ENCODE data around the gene ESAM. TPM values are rescaled to one million over a fixed set of nuclear protein-coding genes. Genes with fewer than 3 reads are reported as not detected.
A peak's percentile ranks its signal among the peaks of the same experiment; 100 is the strongest.

Gene ESAM
- total and polyA plus RNA-seq, 2 experiments from 2014 or later: 0.32 TPM; not detected in 1

DNA sequence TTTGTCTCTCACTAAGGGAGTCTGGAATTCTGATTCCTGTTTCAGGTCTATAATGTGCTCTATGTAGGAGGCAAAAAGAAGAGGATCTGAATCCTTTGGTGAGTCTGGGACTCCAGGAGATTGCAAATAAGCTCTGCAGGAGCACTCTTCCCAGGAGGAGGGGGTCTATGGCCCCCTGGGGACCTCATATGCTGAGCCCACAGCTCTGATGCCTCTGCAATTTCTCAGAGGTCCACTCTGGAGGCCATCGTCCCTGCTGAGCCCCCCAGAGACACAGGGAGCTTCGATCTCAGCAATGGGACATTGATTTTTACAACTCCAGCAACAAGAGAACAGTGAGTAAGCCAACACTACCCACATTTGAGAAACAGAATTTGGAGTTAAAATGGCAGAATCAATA, 42.6 kb downstream of the ESAM start (continued):
- TF ChIP-seq, protein P1, sequence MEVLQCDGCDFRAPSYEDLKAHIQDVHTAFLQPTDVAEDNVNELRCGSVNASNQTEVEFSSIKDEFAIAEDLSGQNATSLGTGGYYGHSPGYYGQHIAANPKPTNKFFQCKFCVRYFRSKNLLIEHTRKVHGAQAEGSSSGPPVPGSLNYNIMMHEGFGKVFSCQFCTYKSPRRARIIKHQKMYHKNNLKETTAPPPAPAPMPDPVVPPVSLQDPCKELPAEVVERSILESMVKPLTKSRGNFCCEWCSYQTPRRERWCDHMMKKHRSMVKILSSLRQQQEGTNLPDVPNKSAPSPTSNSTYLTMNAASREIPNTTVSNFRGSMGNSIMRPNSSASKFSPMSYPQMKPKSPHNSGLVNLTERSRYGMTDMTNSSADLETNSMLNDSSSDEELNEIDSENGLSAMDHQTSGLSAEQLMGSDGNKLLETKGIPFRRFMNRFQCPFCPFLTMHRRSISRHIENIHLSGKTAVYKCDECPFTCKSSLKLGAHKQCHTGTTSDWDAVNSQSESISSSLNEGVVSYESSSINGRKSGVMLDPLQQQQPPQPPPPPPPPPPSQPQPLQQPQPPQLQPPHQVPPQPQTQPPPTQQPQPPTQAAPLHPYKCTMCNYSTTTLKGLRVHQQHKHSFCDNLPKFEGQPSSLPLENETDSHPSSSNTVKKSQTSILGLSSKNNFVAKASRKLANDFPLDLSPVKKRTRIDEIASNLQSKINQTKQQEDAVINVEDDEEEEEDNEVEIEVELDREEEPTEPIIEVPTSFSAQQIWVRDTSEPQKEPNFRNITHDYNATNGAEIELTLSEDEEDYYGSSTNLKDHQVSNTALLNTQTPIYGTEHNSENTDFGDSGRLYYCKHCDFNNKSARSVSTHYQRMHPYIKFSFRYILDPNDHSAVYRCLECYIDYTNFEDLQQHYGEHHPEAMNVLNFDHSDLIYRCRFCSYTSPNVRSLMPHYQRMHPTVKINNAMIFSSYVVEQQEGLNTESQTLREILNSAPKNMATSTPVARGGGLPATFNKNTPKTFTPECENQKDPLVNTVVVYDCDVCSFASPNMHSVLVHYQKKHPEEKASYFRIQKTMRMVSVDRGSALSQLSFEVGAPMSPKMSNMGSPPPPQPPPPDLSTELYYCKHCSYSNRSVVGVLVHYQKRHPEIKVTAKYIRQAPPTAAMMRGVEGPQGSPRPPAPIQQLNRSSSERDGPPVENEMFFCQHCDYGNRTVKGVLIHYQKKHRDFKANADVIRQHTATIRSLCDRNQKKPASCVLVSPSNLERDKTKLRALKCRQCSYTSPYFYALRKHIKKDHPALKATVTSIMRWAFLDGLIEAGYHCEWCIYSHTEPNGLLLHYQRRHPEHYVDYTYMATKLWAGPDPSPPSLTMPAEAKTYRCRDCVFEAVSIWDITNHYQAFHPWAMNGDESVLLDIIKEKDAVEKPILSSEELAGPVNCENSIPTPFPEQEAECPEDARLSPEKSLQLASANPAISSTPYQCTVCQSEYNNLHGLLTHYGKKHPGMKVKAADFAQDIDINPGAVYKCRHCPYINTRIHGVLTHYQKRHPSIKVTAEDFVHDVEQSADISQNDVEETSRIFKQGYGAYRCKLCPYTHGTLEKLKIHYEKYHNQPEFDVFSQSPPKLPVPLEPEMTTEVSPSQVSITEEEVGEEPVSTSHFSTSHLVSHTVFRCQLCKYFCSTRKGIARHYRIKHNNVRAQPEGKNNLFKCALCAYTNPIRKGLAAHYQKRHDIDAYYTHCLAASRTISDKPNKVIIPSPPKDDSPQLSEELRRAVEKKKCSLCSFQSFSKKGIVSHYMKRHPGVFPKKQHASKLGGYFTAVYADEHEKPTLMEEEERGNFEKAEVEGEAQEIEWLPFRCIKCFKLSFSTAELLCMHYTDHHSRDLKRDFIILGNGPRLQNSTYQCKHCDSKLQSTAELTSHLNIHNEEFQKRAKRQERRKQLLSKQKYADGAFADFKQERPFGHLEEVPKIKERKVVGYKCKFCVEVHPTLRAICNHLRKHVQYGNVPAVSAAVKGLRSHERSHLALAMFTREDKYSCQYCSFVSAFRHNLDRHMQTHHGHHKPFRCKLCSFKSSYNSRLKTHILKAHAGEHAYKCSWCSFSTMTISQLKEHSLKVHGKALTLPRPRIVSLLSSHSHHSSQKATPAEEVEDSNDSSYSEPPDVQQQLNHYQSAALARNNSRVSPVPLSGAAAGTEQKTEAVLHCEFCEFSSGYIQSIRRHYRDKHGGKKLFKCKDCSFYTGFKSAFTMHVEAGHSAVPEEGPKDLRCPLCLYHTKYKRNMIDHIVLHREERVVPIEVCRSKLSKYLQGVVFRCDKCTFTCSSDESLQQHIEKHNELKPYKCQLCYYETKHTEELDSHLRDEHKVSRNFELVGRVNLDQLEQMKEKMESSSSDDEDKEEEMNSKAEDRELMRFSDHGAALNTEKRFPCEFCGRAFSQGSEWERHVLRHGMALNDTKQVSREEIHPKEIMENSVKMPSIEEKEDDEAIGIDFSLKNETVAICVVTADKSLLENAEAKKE (CRISPR knock-in tag; IDR thresholded peaks at IDR 0.05): no peak
- TF ChIP-seq JUNB (IDR thresholded peaks at IDR 0.05; ENCODE audit: unreplicated experiment) (no peak), EZH2 (IDR thresholded peaks at IDR 0.05; ENCODE audit: low read depth, unreplicated experiment) (no peak), POLR2AphosphoS5 (IDR thresholded peaks at IDR 0.05; ENCODE audit: low read depth) (no peak), STAT1 (IDR thresholded peaks at IDR 0.05; ENCODE audit: unreplicated experiment) (no peak), CREB1 (CRISPR knock-in tag; IDR thresholded peaks at IDR 0.05; ENCODE audit: low read depth) (no peak), ETS1 (IDR thresholded peaks at IDR 0.05) (no peak)

DNA sequence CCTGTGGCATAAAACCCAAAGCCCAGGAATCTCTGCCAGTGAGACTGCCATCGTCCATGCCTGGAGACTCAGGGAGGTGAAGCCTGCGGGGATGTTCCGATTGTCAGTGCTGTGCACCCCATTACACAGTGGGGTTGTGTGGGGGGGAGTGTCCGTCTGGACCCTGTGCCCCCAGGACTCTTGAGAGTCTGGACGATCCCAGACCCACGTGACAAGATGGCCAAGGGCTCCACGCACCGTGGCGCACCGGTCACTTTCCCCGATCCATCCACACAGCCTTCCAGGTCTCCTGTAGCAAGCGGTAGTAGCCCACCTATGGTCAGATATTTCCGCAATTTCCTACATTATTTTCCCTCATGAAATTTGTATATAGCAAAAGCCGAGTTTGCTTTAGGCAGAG, 43.3 kb downstream of the ESAM start:
- H3K4me2 ChIP-seq: peak overlapping the region; percentile 88
- Mint-ChIP-seq H3K36me3 (ENCODE audit: low read depth) (no peaks in the 10 kb centered on the region), H3K27ac (no peak overlapping the region), H3K27me3 (ENCODE audit: insufficient read depth, low read depth, poor library complexity) (peaks cover 78% of the 10 kb centered on the region), H3K4me3 (peak overlapping the region; percentile 85), H3K4me1 (peaks cover 40% of the 10 kb centered on the region), H3K9me3 (no peaks in the 10 kb centered on the region)
- no peaks in the 10 kb centered on the region; the same call in none of the 2 replicates for H4K20me1 ChIP-seq (replicated peaks; ENCODE audit: insufficient read depth)
- no peak overlapping the region for H3K27ac ChIP-seq (ENCODE audit: low read depth)
- H3K4me1 ChIP-seq (ENCODE audit: insufficient read depth): peaks cover 14% of the 10 kb centered on the region; the same call in 1 of the 2 replicates
- ATAC-seq (peak; percentile 8; the same call in 1 of the 3 replicates), DNase-seq (ENCODE audit: low spot score) (no peak)
- H3K4me3 ChIP-seq: peak overlapping the region; percentile 76
- peaks cover 99% of the 10 kb centered on the region for H3K27me3 ChIP-seq (ENCODE audit: insufficient read depth)
- H3K9me2 ChIP-seq (ENCODE audit: insufficient read depth): no peaks in the 10 kb centered on the region
- no peak for TF ChIP-seq POLR2AphosphoS5 (IDR thresholded peaks at IDR 0.05; ENCODE audit: low read depth)
- TF ChIP-seq CTCF (conservative IDR thresholded peaks at IDR 0.05; ENCODE audit: low read depth in 2 of 2): no peak
- TF ChIP-seq EZH2 (IDR thresholded peaks at IDR 0.05; ENCODE audit: low read depth, unreplicated experiment): peak; percentile 1
- TF ChIP-seq ETS1 (IDR thresholded peaks at IDR 0.05): no peak
- no peaks in the 10 kb centered on the region for H3K79me2 ChIP-seq (replicated peaks; ENCODE audit: insufficient read depth)
- no peaks in the 10 kb centered on the region for H3F3A ChIP-seq (replicated peaks; ENCODE audit: low read depth)
- no peak overlapping the region for H2AFZ ChIP-seq
- no peaks in the 10 kb centered on the region for H3K36me3 ChIP-seq (ENCODE audit: insufficient read depth)

Data from GM23338 (cell line).